WTC11 (cell line): Measurements from ENCODE around the gene TRIOBP. TPM values are rescaled to one million over a fixed set of nuclear protein-coding genes. Genes with fewer than 3 reads are reported as not detected.
"Not testable (repeated sequence)": the region's sequence is repeated elsewhere in the genome, so short reads cannot be mapped to it uniquely, and the experiment has no call there.

Experiments used
- ATAC-seq: fragments of 200-7000 bp; cut with Tn5 transposase; 2 replicates; pipeline ENCODE4 v1.10.0; 2021; ENCODE audit warnings: mild to moderate bottlenecking, moderate library complexity
- CTCF ChIA-PET: fragments of 300-600 bp; sonication (Branson Sonifier 250); formaldehyde crosslinking; loops from one replicate; lab custom pipeline; 2021; ENCODE audit warnings: antibody characterized with exemption; lab: Charles Lee
- POLR2A ChIA-PET: fragments of 350-600 bp; sonication (Branson Sonifier 250); formaldehyde crosslinking; loops from one replicate; lab custom pipeline; 2021; ENCODE audit warnings: antibody characterized with exemption; lab: Charles Lee
- DNase-seq: peaks from one replicate; pipeline ENCODE4 v3.0.0; 2021; ENCODE audit warnings: low spot score
- H3K27ac Mint-ChIP-seq: 2 replicates; pipeline ENCODE4 v1.8.0; 2021; ENCODE audit warnings: mixed read lengths
- H3K27me3 Mint-ChIP-seq: 2 replicates; pipeline ENCODE4 v1.8.0; 2021; ENCODE audit warnings: low read depth, mild to moderate bottlenecking, moderate library complexity, mixed read lengths
- H3K36me3 Mint-ChIP-seq: 2 replicates; pipeline ENCODE4 v1.8.0; 2021; ENCODE audit warnings: mixed read lengths
- H3K4me1 Mint-ChIP-seq: 2 replicates; pipeline ENCODE4 v1.8.0; 2022; ENCODE audit warnings: mixed read lengths
- H3K4me3 Mint-ChIP-seq: 2 replicates; pipeline ENCODE4 v1.8.0; 2021; ENCODE audit warnings: mild to moderate bottlenecking, moderate library complexity, mixed read lengths
- H3K9me3 Mint-ChIP-seq: 2 replicates; pipeline ENCODE4 v1.8.0; 2021; ENCODE audit warnings: mixed read lengths
- CREB1 ChIP-seq: sonication (generic); formaldehyde crosslinking; IDR thresholded peaks from 2 replicates; pipeline ENCODE4 v1.8.0; 2023; ENCODE audit warnings: mild to moderate bottlenecking, missing genetic modification reagents
- CTCF ChIP-seq: fragments of 200-600 bp; IDR thresholded peaks from 2 replicates; pipeline ENCODE4 v1.8.0; 2022; ENCODE audit warnings: antibody characterized with exemption
- ELF4 ChIP-seq: sonication (generic); formaldehyde crosslinking; IDR thresholded peaks from 2 replicates; pipeline ENCODE4 v1.8.1; 2022; ENCODE audit warnings: low read depth, mild to moderate bottlenecking, moderate library complexity, missing genetic modification reagents
- EMX1 ChIP-seq: fragments of 250-450 bp; sonication (Bioruptor Pico); IDR thresholded peaks from 2 replicates; pipeline ENCODE4 v1.8.0; 2021; ENCODE audit warnings: mild to moderate bottlenecking
- FOXP1 ChIP-seq: sonication (generic); formaldehyde crosslinking; IDR thresholded peaks from 2 replicates; pipeline ENCODE4 v1.8.0; 2022; ENCODE audit warnings: missing genetic modification reagents, mild to moderate bottlenecking, moderate library complexity, borderline replicate concordance
- IRF2 ChIP-seq: sonication (generic); formaldehyde crosslinking; IDR thresholded peaks from 2 replicates; pipeline ENCODE4 v1.8.0; 2022; ENCODE audit warnings: low read depth, missing genetic modification reagents, borderline replicate concordance
- KAT7 ChIP-seq: sonication (generic); formaldehyde crosslinking; IDR thresholded peaks from 2 replicates; pipeline ENCODE4 v1.8.1; 2023; ENCODE audit warnings: missing genetic modification reagents, mild to moderate bottlenecking, borderline replicate concordance
- MYBL2 ChIP-seq: sonication (generic); formaldehyde crosslinking; IDR thresholded peaks from 2 replicates; pipeline ENCODE4 v1.8.1; 2023; ENCODE audit warnings: mild to moderate bottlenecking, moderate library complexity, missing genetic modification reagents
- OVOL2 ChIP-seq: fragments of 250-450 bp; sonication (Bioruptor Pico); IDR thresholded peaks from 2 replicates; pipeline ENCODE4 v1.9.0; 2021; ENCODE audit warnings: mild to moderate bottlenecking, borderline replicate concordance
- PRDM15 ChIP-seq: sonication (generic); formaldehyde crosslinking; IDR thresholded peaks from 2 replicates; pipeline ENCODE4 v1.8.0; 2022; ENCODE audit warnings: missing genetic modification reagents
- SMAD3 ChIP-seq: sonication (generic); formaldehyde crosslinking; IDR thresholded peaks from 2 replicates; pipeline ENCODE4 v1.8.0; 2022; ENCODE audit warnings: missing genetic modification reagents, mild to moderate bottlenecking, borderline replicate concordance
- TEAD4 ChIP-seq: sonication (generic); formaldehyde crosslinking; IDR thresholded peaks from 2 replicates; pipeline ENCODE4 v1.8.0; 2022; ENCODE audit warnings: mild to moderate bottlenecking, missing genetic modification reagents
- ZBTB21 ChIP-seq: sonication (generic); formaldehyde crosslinking; IDR thresholded peaks from 2 replicates; pipeline ENCODE4 v1.8.1; 2023; ENCODE audit warnings: mild to moderate bottlenecking, missing genetic modification reagents, borderline replicate concordance
- ZNF121 ChIP-seq: sonication (generic); formaldehyde crosslinking; IDR thresholded peaks from 2 replicates; pipeline ENCODE4 v1.8.0; 2023; ENCODE audit warnings: missing genetic modification reagents
- ZNF232 ChIP-seq: sonication (generic); formaldehyde crosslinking; IDR thresholded peaks from 2 replicates; pipeline ENCODE4 v1.8.0; 2022; ENCODE audit warnings: mild to moderate bottlenecking, missing genetic modification reagents
- total RNA-seq: library from RNA; stranded (reverse); gene quantifications from 3 replicates; pipeline ENCODE4 v1.2.3, GENCODE V29; 2021
- TF ChIP-seq, protein P1 (sequence below): fragments of 250-450 bp; sonication (Bioruptor Pico); IDR thresholded peaks from 2 replicates; pipeline ENCODE4 v1.9.0; 2021; ENCODE audit warnings: moderate library complexity, mild to moderate bottlenecking, inconsistent platforms, borderline replicate concordance
- TF ChIP-seq, protein P2 (sequence below): sonication (generic); formaldehyde crosslinking; IDR thresholded peaks from 2 replicates; pipeline ENCODE4 v1.8.1; 2023; ENCODE audit warnings: mild to moderate bottlenecking, missing genetic modification reagents

TRIOBP gene
- total RNA-seq, 1 experiment from 2014 or later, result 54.0 TPM

DNA sequence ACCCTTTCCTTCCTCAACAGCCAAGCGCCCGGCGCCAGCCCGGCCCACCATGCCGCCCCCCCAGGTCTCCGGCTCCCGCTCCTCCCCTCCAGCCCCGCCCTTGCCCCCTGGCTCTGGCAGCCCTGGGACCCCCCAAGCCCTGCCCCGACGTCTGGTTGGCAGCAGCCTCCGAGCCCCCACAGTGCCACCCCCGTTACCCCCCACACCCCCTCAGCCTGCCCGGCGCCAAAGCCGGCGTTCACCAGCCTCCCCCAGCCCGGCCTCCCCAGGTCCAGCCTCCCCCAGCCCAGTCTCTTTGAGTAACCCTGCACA is 41.6 kb upstream of the TRIOBP start:
- H3K27me3 Mint-ChIP-seq, result no peaks in the 10 kb centered on the region
- H3K27ac Mint-ChIP-seq, result no peak overlapping the region

DNA sequence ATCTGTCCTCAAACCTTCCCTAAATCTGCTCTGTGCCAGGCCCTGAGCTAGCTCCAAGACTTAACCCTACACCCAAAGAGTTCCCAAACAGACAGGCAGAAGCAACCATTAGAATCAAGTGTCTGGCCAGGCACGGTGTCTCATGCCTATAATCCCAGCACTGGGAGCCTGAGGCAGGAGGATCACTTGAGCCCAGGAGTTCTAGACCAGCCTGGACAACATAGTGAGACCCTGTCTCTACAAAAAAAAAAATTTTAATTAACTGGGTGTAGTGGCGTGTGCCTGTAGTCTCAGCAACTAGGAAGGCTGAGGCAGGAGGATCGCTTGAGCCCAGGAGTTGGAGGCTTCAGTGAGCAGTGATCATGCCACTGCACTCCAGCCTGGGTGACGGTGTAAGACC is 40.3 kb upstream of the TRIOBP start:
- Mint-ChIP-seq H3K4me1 (peaks cover 28% of the 10 kb centered on the region), H3K36me3 (peaks cover 18% of the 10 kb centered on the region), H3K27ac (0 out of 2 replicates have a peak overlapping the region, but pooled peaks have one; percentile 33)
- DNase-seq, H3K4me3 Mint-ChIP-seq, H3K9me3 Mint-ChIP-seq, ATAC-seq, H3K27me3 Mint-ChIP-seq: not testable (repeated sequence)
- TF ChIP-seq ZNF121 (CRISPR knock-in tag), result peak; percentile 5; the same call in 1 of the 2 replicates
- POLR2A ChIA-PET, result interaction anchor here (0.6 kb wide), 1 partner anchor 16 kb away, joined by 3 read pairs; no protein-coding TSS in a partner anchor
- CTCF ChIA-PET, result interaction anchor here (0.6 to 12.1 kb wide), 6 partner anchors 15 to 90 kb away, joined by 3 to 161 read pairs (median 11); partner anchors contain the start of gene SH3BP1

More for the DNA sequence above, 41.6 kb upstream of the TRIOBP start:
- Mint-ChIP-seq H3K9me3 (no peaks in the 10 kb centered on the region), H3K36me3 (peaks cover 25% of the 10 kb centered on the region), H3K4me3 (no peak overlapping the region), H3K4me1 (peaks cover 15% of the 10 kb centered on the region)
- TF ChIP-seq KAT7 (CRISPR knock-in tag), result no peak
- TF ChIP-seq TEAD4 (CRISPR knock-in tag), result no peak
- TF ChIP-seq FOXP1 (CRISPR knock-in tag), result no peak
- TF ChIP-seq ZNF232 (CRISPR knock-in tag), result no peak
- TF ChIP-seq CTCF, result no peak
- TF ChIP-seq CREB1, result no peak
- ATAC-seq (no peak), DNase-seq (no peak)
- CTCF ChIA-PET, result interaction anchor here (1.4 to 12.1 kb wide), 2 partner anchors 14 to 21 kb away, joined by 3 to 161 read pairs; partner anchors contain the start of gene SH3BP1
- POLR2A ChIA-PET, result no interaction called here

- no peak for DNase-seq
- H3K9me3 Mint-ChIP-seq, result no peaks in the 10 kb centered on the region
- 0 out of 2 replicates have a peak, but pooled peaks have one; percentile 4 for ATAC-seq
- peaks cover 29% of the 10 kb centered on the region for H3K4me1 Mint-ChIP-seq
- H3K27ac Mint-ChIP-seq, result peak overlapping the region; percentile 97
- TF ChIP-seq, protein P1, sequence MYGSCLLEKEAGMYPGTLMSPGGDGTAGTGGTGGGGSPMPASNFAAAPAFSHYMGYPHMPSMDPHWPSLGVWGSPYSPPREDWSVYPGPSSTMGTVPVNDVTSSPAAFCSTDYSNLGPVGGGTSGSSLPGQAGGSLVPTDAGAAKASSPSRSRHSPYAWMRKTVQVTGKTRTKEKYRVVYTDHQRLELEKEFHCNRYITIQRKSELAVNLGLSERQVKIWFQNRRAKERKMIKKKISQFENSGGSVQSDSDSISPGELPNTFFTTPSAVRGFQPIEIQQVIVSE (CRISPR knock-in tag), result no peak
- TF ChIP-seq, protein P2, sequence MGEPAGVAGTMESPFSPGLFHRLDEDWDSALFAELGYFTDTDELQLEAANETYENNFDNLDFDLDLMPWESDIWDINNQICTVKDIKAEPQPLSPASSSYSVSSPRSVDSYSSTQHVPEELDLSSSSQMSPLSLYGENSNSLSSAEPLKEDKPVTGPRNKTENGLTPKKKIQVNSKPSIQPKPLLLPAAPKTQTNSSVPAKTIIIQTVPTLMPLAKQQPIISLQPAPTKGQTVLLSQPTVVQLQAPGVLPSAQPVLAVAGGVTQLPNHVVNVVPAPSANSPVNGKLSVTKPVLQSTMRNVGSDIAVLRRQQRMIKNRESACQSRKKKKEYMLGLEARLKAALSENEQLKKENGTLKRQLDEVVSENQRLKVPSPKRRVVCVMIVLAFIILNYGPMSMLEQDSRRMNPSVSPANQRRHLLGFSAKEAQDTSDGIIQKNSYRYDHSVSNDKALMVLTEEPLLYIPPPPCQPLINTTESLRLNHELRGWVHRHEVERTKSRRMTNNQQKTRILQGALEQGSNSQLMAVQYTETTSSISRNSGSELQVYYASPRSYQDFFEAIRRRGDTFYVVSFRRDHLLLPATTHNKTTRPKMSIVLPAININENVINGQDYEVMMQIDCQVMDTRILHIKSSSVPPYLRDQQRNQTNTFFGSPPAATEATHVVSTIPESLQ, result no peak
- TF ChIP-seq EMX1 (CRISPR knock-in tag), result no peak
- H3K4me3 Mint-ChIP-seq, result peak overlapping the region; percentile 82
- H3K27me3 Mint-ChIP-seq, result no peaks in the 10 kb centered on the region
- H3K36me3 Mint-ChIP-seq, result peaks cover 13% of the 10 kb centered on the region
- ChIA-PET CTCF (interaction anchor here (0.6 to 12.1 kb wide), 23 partner anchors 10 to 277 kb away, joined by 3 to 161 read pairs (median 7); partner anchors contain the start of genes GCAT, GGA1, NOL12 and SH3BP1), POLR2A (interaction anchor here (0.5 to 1.9 kb wide), 10 partner anchors 10 to 82 kb away, joined by 3 to 8 read pairs (median 5); partner anchors contain the start of genes GGA1 and NOL12)
Observed at GRCh38 chr22:37657590-37658132, 39.2 kb upstream of the TRIOBP start.

DNA sequence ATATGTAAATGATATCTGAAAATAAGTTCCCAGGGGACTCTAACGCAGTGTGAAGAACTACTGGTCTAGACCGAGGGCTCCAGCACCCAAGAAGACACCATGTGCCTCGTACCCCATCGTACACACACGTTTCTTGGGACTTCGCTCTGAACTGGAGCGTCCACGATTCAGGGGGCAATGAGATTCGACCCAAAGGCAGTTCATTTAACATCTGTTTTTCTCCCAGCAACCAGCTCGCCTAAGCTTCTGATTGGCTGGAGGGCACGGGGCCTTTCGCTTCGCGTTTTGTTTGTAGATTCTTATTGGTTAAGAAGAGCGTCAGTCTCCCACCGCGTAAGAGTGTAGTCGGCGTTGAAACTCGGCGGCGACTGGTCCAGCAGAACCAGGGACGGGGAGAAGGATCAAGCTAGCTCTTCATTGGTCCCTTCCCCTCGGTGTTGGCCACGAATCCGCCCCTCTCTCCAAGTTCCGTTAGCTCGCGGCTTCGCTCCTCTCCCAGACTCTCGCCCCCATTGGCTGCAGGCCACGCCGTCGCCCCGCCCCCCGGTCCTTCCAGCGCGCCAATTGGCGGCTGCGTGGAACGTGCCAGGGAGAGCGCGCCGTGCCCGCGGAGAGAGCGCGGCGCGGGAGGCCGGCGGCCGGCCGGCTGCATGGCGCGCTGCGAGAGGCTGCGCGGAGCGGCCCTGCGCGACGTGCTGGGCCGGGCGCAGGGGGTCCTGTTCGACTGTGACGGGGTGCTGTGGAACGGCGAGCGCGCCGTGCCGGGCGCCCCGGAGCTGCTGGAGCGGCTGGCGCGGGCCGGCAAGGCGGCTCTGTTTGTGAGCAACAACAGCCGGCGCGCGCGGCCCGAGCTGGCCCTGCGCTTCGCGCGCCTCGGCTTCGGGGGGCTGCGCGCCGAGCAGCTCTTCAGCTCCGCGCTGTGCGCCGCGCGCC is 38.4 kb upstream of the TRIOBP start, which contains the start of gene PDXP:
TSS of gene PDXP (plus strand) at position 591 of the 933 bp plus-strand sequence. CDS start at position 651, 60 bp downstream.
- ChIA-PET CTCF (interaction anchor here (0.6 to 12.1 kb wide), 23 partner anchors 9 to 159 kb away, joined by 3 to 161 read pairs (median 7); partner anchors contain the start of genes GCAT, GGA1, NOL12 and SH3BP1), POLR2A (interaction anchor here (0.5 to 1.9 kb wide), 11 partner anchors 9 to 82 kb away, joined by 3 to 8 read pairs (median 5); partner anchors contain the start of genes GGA1 and NOL12)
- H3K4me3 Mint-ChIP-seq, result peak within 1 kb of the TSS; percentile 82
- peaks cover 29% of the 10 kb centered on the region for H3K4me1 Mint-ChIP-seq
- ATAC-seq (peak; percentile 96), DNase-seq (peak; percentile 98)
- H3K27ac Mint-ChIP-seq, result peak within 1 kb of the TSS; percentile 97
- peaks cover 6% of the 10 kb centered on the region for H3K36me3 Mint-ChIP-seq
- H3K9me3 Mint-ChIP-seq, result no peaks in the 10 kb centered on the region
- H3K27me3 Mint-ChIP-seq, result no peaks in the 10 kb centered on the region
- TF ChIP-seq OVOL2 (CRISPR knock-in tag) (no peak), SMAD3 (CRISPR knock-in tag) (no peak), IRF2 (CRISPR knock-in tag) (no peak), ELF4 (CRISPR knock-in tag) (no peak), ZNF121 (CRISPR knock-in tag) (no peak), ZBTB21 (CRISPR knock-in tag) (no peak), PRDM15 (CRISPR knock-in tag) (0 out of 2 replicates have a peak, but pooled peaks have one; percentile 18), MYBL2 (peak; percentile 53; the same call in 1 of the 2 replicates)
